Stomach (tissue), 4 donors: ENCODE results near the gene PCDH15.

Source experiments
- CTCF ChIP-seq, 7 experiments: fragments of 450-650 bp in 4 of 7; fragments of 200-600 bp in 3 of 7; sonication (generic) in 3 of 7; IDR thresholded peaks; one replicate each; pipeline ENCODE4 v1.5.1; 2016 to 2019; ENCODE audit warnings: antibody characterized with exemption in 7 of 7, control low read depth in 2 of 7, mild to moderate bottlenecking in 1 of 7
- POLR2A ChIP-seq, 4 donors: fragments of 450-650 bp; IDR thresholded peaks; one replicate each; pipeline ENCODE4 v1.6.1; 2016; ENCODE audit warnings: antibody characterized with exemption in 4 of 4, control low read depth in 2 of 4, mild to moderate bottlenecking in 1 of 4, moderate library complexity in 1 of 4

GRCh38 chr10:53903756-53904155 is 897.3 kb downstream of the PCDH15 start:
- TF ChIP-seq POLR2A (IDR thresholded peaks at IDR 0.05) (no peak), CTCF (IDR thresholded peaks at IDR 0.05) (no peak)
